Medulla oblongata (tissue), 1 donor: Measurements from ENCODE around the gene ZNF598.
A peak's percentile ranks its signal among the peaks of the same experiment; 100 is the strongest.

Experiments
- DNase-seq: peaks from one replicate; pipeline ENCODE4 v3.0.0-alpha.2; 2015; ENCODE audit errors: extremely low spot score

The ZNF598 gene

DNA sequence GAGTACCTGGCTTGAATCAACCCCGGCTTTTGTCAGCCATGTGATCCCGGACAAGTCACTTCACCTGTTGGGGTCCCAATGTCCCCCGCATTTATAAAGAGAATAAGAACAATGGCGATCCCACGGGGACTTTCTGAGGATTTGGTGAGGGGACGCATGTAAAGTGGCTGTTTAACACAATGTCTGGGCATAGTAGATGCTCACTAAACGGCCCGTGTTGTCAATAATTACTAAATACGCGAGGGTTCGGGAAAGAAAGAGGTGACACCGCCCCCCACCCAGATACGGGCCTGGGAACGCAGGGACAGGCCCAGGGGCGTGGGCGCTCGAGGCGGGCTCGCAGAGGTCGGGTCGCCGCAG lies 18.1 kb downstream of the ZNF598 start:
- no peak for DNase-seq

DNA sequence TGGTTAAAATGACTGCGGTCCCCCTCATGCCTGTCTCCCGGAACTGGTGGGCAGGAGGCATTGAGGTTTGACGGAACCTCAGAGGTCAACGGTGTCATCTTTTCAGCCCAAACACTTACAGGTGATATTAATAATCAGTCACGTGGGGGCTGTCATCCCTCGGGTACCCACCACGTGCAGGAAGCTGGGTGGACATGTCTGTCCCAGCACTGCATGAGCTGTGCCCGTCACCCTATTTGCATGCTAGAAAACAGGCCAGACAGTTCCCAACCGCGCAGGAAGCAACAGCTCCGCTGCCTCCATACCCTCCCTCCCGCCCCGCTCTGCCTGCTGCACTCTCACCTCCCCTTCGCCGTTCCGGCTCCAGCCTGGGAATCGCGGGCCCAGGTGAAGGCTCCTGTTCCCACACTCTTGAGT lies 18.5 kb downstream of the ZNF598 start:
- no peak for DNase-seq

DNA sequence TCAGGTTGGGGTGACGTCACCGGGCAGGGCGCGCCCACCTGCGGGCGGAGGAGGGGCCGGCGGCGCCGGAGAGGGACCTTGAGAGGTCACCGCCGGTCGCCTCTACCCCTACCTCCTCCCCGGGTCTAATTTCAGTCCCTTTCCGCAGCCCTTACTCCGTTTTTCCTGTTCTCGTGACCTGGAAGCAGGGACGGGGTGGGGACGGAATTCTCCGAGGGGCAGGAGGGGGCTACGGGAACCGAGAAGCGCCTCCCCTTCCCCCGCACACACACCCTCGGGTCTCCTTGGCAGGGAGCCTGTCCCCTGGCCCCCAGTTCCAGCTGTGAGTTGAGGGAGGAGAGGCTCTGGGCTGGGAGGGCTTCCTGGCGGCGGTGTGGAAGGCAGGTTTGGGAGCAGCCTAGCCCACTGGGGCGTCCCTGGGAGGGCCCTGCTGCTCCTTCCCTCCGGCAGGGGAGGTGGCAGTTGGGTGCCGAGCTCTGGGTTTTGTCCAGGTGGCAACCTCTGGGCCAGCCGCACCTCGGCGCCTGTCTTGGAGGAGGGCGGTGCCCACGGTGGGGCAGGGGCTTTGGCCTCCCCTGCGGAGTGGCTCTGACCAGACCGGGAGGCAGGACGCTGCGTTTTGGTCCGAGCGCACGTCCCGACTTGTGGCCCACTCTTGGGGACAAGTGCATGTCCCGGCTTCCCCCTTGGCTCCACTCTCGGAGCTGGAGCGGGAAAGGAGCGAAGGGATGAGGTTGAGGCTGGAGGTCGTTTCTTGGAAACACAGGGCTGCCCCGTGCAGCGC lies 19.1 kb downstream of the ZNF598 start:
- no peak for DNase-seq

DNA sequence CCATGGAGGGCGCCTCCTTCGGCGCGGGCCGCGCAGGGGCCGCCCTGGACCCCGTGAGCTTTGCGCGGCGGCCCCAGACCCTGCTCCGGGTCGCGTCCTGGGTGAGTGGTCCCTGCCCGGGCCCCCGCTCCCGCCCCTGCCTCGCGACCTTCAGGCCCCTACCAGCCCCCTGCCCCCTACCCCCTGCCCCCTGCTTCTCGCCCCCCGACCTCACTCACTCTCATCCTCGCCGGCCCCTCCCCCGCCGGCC lies 19.6 kb downstream of the ZNF598 start:
- DNase-seq, result no peak

DNA sequence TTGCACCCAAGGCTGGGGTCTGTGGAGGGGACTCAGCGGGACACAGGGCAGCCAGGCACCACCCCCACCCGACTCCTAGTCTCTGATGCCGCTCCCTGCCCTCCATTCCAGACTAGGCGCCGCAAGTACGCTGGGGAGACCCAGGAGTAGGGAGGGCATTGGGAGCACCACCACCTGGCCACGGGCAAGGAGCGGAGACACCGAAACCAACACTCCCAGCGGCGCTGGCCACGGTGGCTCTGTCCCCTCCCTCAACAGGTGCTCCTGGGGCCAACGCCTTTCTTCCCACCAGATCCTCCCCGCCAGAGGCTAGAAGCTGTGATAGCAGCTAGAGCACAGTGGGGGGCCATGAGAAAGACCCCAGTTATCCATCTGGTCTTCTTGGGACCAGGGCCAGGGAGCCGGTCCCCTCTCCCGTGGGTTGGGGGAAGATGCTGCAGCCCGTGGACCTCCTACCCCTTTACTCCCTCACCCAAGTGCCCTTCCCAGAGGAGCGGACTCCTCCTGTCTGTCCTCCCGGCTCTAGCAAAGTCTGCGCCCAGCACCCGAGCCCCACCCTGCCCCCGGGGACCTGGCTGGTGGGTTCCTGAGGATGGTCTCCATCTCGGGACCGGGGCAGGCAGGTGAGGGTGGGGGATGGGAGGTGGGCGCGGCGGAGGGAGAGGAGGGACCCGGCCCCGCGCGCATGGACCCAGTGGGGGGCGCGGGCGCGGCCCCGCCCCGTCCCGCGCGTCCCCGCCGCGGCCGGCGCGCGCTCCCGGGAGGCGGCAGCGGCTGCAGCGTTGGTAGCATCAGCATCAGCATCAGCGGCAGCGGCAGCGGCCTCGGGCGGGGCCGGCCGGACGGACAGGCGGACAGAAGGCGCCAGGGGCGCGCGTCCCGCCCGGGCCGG lies 20.2 kb downstream of the ZNF598 start, which contains the start of gene SYNGR3:
TSS of gene SYNGR3 (plus strand) at position 762 of the 892 bp plus-strand sequence. CDS start 133 bp downstream, outside the sequence.
- DNase-seq, result no peak

DNA sequence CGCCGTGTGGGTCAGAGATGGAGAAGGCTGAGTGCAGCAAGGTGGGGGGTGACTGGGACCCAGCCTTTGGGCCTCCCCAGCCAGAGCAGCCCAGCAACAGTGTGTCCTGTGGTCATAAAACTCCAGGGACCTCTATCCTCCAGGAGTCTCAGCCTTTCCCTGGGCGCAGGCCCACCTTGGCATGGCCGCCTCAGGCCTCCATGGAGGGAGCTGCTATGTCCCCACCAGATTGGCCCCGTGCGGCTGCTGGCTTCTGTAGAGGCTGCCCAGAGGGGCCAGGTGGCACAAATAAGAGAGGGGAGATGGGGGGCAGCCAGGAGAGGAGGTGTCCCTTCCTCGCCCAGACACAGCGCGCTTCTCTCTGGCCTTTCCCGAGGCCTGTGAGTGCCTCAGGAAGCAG lies 22.4 kb downstream of the ZNF598 start:
- no peak for DNase-seq

DNA sequence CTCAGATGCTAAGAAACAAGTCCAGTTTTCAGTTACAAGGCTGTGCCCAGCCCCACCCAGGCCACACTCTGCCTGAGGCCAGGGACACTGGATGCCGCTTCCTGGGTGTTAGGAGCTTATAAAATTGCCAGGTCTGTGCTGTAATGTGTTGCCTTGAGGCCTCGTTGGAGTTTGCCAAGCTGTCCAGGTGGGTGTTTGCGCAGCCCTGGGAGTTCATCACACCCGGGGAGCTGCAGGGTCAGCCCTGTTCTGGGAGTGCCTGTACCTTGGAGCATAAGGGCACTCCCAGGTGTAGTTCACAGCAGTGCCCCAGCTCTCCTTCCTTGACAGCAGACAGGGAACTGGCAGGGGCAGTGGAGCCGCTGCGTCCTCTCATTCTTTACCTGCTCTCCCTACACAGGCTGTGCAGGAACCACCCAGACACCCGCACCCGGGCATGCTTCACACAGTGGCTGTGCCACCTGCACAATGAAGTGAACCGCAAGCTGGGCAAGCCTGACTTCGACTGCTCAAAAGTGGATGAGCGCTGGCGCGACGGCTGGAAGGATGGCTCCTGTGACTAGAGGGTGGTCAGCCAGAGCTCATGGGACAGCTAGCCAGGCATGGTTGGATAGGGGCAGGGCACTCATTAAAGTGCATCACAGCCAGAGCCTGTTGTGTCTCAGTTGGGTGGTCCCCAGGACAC lies 24.0 kb downstream of the ZNF598 start:
- no peak for DNase-seq

DNA sequence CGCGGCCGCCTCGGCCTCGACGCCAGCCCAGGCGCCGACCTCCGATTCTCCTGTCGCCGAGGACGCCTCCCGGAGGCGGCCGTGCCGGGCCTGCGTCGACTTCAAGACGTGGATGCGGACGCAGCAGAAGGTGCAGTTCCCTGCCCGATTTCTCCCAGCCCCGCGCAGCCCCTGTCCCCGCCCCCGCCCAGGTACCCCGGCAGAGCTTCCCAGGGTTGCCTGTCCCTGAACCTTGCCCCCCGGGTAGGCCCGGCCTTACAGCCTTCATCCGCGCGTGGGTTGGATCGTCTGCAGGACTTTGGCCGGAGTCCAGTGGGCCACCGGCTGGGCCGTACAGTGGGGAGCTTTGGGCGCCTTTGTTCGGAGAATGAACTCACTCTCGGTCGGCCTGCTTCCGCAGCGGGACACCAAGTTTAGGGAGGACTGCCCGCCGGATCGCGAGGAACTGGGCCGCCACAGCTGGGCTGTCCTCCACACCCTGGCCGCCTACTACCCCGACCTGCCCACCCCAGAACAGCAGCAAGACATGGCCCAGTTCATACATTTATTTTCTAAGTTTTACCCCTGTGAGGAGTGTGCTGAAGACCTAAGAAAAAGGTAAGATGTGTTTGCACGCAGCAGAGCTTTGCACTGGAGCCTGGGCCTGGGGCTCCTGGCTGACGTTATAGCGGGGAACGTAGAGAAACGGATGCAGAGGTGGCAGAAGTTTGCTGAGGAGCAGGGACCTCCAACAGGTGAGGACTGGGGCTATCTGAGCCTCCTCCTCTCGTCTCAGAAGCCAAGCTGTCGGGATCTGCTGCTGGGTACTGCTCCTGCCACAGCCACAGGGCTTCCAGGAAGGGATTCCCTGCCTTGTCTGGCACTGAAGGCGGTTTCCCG lies 25.0 kb downstream of the ZNF598 start:
- no peak for DNase-seq

DNA sequence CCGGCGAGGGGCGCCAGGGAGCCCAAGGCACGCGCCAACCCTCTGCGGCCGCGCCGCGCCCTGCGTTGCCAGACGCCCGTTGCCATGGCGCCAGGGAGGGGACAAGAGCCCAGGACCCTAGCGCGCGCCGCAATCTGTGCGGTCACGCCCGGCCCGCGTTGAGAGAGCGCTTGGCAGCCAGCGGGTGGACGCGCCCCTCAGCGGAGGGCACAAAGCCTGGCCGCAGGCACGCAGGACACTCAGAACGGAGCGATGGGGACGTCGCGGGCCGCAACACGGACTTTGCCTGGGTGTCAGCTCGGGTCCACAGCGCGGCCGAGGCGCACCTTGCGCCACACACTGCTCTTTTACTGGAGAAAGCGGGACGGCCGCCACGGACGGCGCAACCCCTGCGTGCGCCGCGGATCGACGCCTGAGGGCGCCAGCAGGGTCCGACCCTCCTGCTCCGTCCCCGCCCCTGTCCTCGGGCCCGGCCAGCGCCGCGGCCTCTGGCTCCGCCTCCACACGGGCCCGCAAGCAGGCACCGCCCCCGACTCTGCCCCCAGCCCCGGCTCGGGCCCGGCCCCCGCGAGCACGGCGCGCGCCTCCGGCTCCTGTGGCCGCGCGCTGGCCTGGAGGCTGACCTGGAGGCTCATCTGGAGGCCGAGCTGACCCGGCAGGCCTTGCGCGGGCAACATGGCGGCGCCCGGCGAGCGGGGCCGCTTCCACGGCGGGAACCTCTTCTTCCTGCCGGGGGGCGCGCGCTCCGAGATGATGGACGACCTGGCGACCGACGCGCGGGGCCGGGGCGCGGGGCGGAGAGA lies 25.9 kb downstream of the ZNF598 start, which contains the start of gene GFER:
TSS of gene GFER (plus strand) at position 650 of the 803 bp plus-strand sequence. CDS start at position 676, 26 bp downstream.
- peak; percentile 92 for DNase-seq

DNA sequence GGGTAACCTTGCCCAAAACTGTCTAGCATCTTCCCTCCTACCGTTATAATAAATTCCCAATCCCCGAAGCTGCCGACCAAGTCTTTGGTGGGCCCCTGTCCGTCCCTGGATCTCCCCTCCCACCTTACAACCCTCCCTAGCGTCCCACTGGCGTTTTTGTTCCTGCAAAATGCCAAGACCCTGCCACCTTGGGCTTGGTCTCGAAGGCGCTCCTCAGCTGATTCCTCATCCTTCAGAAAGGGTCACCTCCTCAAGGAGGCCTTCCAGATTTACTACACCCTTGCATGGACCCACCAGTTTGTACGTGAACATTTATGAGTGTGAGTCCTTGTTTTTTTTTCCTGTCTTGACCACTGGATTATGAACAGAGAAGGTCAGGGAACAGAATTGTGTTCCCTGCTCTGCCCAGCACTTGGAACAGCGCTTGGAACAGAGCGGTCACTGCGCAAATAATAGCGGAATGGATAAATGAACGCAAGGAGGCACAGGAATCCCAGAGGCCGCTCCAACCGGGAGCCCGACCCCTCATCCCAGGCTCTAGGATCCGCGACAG lies 26.6 kb downstream of the ZNF598 start:
- DNase-seq, result no peak

DNA sequence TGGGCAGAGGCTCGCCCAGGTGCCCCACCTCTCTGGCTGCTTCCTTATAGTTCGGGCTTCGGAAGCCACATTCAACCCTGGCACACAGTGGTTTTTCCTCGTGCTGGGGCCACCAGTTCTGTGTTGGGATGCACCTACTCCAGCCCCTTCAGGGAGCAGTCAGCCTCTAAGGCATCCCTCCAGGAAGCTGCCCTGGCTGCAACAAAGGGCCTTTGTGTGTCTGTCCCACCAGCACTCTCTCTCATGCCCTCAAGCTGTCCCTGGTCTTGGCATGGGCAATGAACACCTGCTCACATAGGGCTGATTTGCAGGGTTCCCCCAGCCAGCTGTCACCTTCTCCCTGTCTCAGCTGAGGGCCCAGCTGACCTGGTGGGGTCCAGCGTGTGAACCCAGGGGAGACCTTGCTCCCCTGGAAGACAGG lies 27.6 kb downstream of the ZNF598 start:
- DNase-seq, result peak; percentile 63

DNA sequence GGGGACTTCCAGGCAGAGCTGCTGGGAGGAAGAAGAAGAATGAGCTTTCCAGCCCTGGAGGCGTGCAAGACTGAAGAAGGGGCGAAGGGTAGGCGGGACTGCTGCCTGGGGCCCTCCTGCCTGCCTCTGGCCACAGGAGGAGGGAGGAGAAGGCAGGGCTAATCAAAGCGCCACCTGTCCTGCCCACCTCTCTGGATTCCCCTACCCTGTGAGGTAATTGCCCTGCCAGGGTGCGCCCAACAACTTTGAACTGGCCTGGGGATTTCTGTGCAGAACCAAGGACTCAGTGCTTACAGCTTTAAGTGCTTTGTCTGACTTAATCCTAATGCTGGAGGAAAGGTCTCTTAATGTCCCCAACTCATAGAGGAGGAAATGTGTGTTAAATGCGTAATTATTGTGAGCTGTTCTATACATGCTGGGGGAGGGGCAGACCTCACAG lies 28.2 kb downstream of the ZNF598 start, which contains the start of gene NOXO1:
TSS of gene NOXO1 (minus strand) at position 72 of the 439 bp plus-strand sequence. CDS start 290 bp downstream, outside the sequence.
- DNase-seq, result no peak

DNA sequence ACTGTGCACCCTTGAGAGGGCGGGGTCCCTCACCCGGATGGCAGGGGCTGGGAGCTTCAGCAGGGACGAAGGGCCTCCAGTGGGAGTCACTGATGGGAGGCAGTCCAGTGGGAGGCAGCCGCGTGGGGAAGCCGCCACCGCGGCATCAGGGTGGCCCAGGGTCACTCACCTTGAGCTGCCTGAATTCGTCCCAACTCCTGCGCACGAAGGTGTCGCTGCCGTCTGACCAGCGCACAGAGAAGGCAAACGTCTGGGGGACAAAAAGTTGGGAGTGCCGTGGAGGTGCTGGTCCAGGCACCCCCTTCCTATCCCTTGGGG lies 28.9 kb downstream of the ZNF598 start:
- no peak for DNase-seq

DNA sequence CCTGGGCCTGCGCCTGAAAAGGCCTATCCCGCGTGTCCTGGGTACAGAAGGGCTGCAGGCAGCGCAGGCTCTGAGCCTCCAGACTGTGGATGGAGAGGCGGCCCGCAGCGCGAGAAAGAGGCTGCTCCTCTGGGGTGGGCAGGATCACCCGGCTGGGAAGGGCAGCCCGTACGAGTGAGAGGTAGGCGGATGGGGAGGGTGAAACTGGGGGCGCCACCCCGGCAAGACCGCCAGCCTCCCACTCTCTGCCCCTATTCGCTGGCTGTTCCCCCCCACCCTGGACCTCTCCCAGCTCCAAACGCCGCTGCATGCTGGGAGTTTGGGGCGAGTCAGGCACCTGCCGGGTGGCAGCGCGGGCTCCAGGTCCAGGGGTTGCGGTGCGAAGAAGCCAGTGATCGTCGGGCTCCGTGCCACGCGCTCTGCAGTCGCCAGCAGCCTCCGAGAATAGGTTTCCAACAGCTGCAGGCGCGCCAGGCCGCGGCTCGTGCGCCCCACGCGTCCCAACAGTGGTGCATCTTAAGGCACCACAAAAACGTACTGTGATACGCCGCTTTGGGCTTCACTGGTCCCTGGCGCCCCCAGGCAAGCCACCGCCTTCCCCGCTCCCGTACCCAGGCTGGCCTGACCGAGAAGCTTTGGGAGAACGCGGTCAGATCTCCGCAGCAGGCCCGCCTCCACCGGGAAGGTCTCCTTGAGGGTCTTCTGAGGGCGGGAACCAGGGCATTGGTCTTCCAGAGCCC lies 29.4 kb downstream of the ZNF598 start:
- DNase-seq, result no peak

DNA sequence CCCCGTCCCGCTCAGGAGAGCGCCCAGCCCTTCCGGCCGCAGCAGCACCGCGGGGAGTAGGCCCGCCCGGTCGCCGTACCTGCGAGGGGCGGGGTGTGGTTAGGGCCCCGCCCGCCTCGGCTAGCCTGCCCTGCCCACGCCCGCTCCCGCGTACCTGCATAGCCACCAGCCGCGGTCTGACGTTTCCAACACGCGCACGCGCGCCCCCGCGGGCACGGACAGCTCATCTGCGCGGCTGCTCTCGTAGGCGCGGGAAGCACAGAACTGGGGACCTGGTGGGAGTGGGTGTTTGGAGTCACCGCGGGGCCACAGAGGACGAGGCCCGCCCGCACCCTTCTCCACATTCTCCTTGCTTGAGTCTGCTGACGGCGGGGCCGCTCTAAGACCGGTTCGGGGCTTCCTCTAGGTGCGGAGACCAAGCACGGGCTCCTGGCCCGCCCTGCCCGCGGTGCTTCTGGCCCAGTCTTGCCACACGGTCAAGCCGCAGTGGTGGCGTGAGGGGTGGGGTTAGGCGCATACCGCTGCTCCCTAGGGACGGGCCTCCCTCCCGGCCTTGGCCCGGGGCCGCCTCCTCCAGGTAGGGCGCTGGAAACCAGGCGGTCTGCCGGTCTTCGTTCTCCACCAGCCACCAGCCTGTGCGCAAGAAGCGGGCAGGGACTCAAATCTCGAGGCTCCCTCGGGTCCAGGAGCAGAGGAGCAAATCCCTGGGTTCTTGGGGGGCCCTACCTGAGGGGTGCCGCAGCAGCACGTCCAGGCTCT lies 30.2 kb downstream of the ZNF598 start:
- DNase-seq, result no peak

DNA sequence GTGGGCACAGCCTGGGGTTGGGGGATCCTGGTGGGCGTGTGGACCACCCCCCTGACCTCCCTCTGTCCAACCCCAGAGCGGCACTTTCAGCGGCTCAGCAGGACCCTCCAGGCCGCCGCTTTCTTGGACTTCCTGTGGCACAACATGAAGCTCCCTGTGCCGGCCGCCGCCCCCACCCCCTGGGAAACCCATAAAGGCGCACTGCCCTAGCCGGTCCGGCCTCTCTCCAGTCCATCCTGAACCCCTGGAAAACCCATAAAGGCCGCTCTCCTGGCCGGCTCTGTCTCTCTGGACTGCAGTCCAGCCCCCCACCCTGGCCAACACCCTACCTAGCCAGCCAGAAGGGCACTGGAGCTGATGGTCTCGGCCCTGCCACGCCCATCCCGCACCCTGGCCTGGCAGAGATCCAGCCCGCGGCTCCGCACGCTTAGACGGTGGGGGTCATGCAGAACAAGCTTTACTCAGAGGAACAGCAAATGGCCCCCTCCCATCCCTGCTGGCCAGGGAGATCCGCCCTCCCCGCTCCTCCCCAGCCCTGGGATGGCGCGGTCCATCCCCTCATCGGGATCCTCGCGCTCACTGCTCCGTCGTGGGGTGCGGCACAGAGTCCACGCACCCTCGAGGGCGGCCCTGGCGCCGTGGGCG lies 31.0 kb downstream of the ZNF598 start:
- DNase-seq, result no peak

DNA sequence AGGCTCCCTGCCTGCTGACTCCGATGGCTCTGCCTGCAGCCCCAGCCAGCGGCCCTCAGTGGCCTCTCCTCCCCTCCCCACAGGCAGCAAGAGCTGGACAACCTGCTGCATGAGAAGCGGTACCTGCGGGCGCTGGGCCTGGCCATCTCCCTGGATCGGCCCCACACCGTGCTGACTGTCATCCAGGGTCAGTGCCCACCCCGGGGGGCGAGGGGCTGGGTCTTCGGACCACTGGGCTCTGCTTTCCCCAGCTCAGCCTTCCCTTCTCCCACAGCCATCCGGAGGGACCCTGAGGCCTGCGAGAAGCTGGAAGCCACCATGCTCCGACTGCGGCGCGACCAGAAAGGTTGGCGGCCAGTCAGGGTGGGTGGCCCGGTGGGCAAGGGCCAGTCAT lies 31.7 kb downstream of the ZNF598 start:
- DNase-seq, result no peak
